NCI-H748 treated with DMSO at 0.1 percent for 48 hours (cell line): ENCODE data around the gene PTGDR.

ENCODE experiments used
- DNase-seq: peaks from one replicate; lab custom pipeline; 2025; lab: John Stamatoyannopoulos, UW

The PTGDR gene

GRCh38 chr14:52267501-52268278 is at the start of gene PTGDR:
TSS of gene PTGDR (plus strand) at chr14:52267698. CDS start at chr14:52267815, 117 bp downstream.
- no peak for DNase-seq

- no peak for DNase-seq
These were observed 47.9 kb upstream of the PTGDR start for GRCh38 chr14:52219488-52220084.

GRCh38 chr14:52220924-52221811 is 46.3 kb upstream of the PTGDR start:
- DNase-seq: no peak

- DNase-seq: no peak
These were observed 44.6 kb upstream of the PTGDR start for GRCh38 chr14:52222901-52223300.

- DNase-seq: no peak
These were observed 39.8 kb upstream of the PTGDR start for GRCh38 chr14:52227619-52228222.

GRCh38 chr14:52233693-52234092 is 33.8 kb upstream of the PTGDR start:
- DNase-seq: no peak

- DNase-seq: no peak
These were observed 32.1 kb upstream of the PTGDR start for GRCh38 chr14:52235434-52235833.

GRCh38 chr14:52235866-52236510 is 31.5 kb upstream of the PTGDR start:
- no peak for DNase-seq

- DNase-seq: no peak
These were observed 28.8 kb upstream of the PTGDR start for GRCh38 chr14:52238682-52239081.

GRCh38 chr14:52240623-52241022 is 26.9 kb upstream of the PTGDR start:
- no peak for DNase-seq

- no peak for DNase-seq
These were observed 26.3 kb upstream of the PTGDR start for GRCh38 chr14:52241087-52241793.

GRCh38 chr14:52244328-52244727 is 23.2 kb upstream of the PTGDR start:
- no peak for DNase-seq

- DNase-seq: no peak
These were observed 22.5 kb upstream of the PTGDR start for GRCh38 chr14:52244997-52245396.

GRCh38 chr14:52248057-52248456 is 19.4 kb upstream of the PTGDR start:
- DNase-seq: no peak

GRCh38 chr14:52251724-52252123 is 15.8 kb upstream of the PTGDR start:
- no peak for DNase-seq

GRCh38 chr14:52253503-52253902 is 14.0 kb upstream of the PTGDR start:
- DNase-seq: no peak

GRCh38 chr14:52254086-52254485 is 13.4 kb upstream of the PTGDR start:
- no peak for DNase-seq

GRCh38 chr14:52258783-52259182 is 8.7 kb upstream of the PTGDR start:
- no peak for DNase-seq

GRCh38 chr14:52259434-52259833 is 8.1 kb upstream of the PTGDR start:
- no peak for DNase-seq

- no peak for DNase-seq
These were observed 4.9 kb upstream of the PTGDR start for GRCh38 chr14:52262600-52262999.

GRCh38 chr14:52263190-52263589 is 4.3 kb upstream of the PTGDR start:
- no peak for DNase-seq
